Chondrocyte (in vitro differentiated cells): ENCODE data around the gene TRIM34. TPM values are rescaled to one million over a fixed set of nuclear protein-coding genes. Genes with fewer than 3 reads are reported as not detected.
"Not testable (repeated sequence)": the region's sequence is repeated elsewhere in the genome, so short reads cannot be mapped to it uniquely, and the experiment has no call there.

Experiments
- DNase-seq: peaks from one replicate; pipeline ENCODE4 v3.0.0; 2021; ENCODE audit warnings: mixed read lengths, low spot score
- H3K27ac Mint-ChIP-seq: one replicate; pipeline ENCODE4 v1.8.0; 2021; ENCODE audit warnings: mild to moderate bottlenecking, moderate library complexity, mixed read lengths; ENCODE audit not compliant: unreplicated experiment
- H3K27me3 Mint-ChIP-seq: 2 replicates; pipeline ENCODE4 v1.8.0; 2021; ENCODE audit warnings: low read depth, mixed read lengths
- H3K36me3 Mint-ChIP-seq: 2 replicates; pipeline ENCODE4 v1.8.0; 2021; ENCODE audit warnings: low read depth, mixed read lengths
- H3K4me1 Mint-ChIP-seq: 2 replicates; pipeline ENCODE4 v1.8.0; 2021; ENCODE audit warnings: low read depth, mild to moderate bottlenecking, mixed read lengths
- H3K4me3 Mint-ChIP-seq: one replicate; pipeline ENCODE4 v1.8.0; 2021; ENCODE audit warnings: mild to moderate bottlenecking, moderate library complexity, mixed read lengths; ENCODE audit not compliant: unreplicated experiment
- H3K9me3 Mint-ChIP-seq: 2 replicates; pipeline ENCODE4 v1.8.0; 2021; ENCODE audit warnings: low read depth, mixed read lengths
- total RNA-seq: library from RNA; stranded (reverse); gene quantifications from 3 replicates; pipeline ENCODE4 v1.2.1, GENCODE V29; 2021
- TF ChIP-seq, protein P1 (sequence below): fragments of 200-600 bp; sonication (generic); IDR thresholded peaks from 2 replicates; pipeline ENCODE4 v1.5.0; 2021; ENCODE audit warnings: antibody characterized with exemption, mild to moderate bottlenecking, moderate library complexity

TRIM34 gene
- total RNA-seq, 1 donor from 2014 or later, result 2.1 TPM

DNA sequence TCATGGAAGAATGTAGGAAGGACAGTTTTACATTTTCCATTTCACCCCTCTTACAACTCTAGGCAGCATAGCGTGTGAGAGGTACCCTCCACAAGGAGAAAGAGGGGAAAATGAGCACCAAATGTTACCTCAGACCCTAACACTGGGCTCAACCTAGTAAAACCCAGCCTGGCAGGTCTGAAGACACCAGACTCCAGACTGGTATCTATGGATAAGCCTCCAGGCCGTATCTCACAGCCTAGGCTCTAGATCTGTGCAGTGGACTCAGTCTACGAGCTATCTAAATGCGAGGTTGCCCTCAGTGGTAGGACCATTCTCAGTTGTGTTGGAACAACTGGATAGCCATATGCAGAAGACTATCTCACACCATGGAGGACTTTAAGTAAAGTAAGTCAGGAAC, 49.6 kb downstream of the TRIM34 start:
- Mint-ChIP-seq H3K9me3 (peaks cover 6% of the 10 kb centered on the region), H3K4me1 (peaks cover 18% of the 10 kb centered on the region), H3K36me3 (peaks cover 38% of the 10 kb centered on the region), H3K27me3 (no peaks in the 10 kb centered on the region), H3K27ac (no peak overlapping the region), H3K4me3 (no peak overlapping the region)
- TF ChIP-seq, protein P1, sequence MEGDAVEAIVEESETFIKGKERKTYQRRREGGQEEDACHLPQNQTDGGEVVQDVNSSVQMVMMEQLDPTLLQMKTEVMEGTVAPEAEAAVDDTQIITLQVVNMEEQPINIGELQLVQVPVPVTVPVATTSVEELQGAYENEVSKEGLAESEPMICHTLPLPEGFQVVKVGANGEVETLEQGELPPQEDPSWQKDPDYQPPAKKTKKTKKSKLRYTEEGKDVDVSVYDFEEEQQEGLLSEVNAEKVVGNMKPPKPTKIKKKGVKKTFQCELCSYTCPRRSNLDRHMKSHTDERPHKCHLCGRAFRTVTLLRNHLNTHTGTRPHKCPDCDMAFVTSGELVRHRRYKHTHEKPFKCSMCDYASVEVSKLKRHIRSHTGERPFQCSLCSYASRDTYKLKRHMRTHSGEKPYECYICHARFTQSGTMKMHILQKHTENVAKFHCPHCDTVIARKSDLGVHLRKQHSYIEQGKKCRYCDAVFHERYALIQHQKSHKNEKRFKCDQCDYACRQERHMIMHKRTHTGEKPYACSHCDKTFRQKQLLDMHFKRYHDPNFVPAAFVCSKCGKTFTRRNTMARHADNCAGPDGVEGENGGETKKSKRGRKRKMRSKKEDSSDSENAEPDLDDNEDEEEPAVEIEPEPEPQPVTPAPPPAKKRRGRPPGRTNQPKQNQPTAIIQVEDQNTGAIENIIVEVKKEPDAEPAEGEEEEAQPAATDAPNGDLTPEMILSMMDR, result no peak
- DNase-seq, result no peak

DNA sequence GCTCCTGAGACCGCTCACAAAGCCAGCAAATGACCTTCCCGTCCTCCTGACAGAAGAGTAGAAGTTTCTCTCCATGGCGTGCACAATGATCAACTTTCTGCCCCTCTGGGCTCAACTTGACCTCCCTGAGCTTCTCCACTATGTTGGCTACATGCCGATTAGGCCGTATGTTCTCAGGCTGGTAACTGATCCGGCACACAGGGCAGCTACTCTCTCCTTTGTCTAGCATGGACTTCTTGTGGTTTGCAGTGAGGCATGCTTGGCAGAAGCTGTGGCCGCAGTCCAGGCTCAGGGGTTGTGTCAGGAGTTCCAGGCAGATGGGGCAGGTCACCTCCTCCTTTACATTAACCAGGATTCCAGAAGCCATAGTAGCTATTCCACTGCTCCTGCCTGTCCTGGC, 55.0 kb downstream of the TRIM34 start:
- Mint-ChIP-seq H3K36me3 (peaks cover 29% of the 10 kb centered on the region), H3K27me3 (no peaks in the 10 kb centered on the region), H3K9me3 (peaks cover 2% of the 10 kb centered on the region), H3K27ac (no peak overlapping the region), H3K4me1 (peaks cover 29% of the 10 kb centered on the region), H3K4me3 (no peak overlapping the region)
- DNase-seq, result no peak
- TF ChIP-seq, protein P1, result no peak

DNA sequence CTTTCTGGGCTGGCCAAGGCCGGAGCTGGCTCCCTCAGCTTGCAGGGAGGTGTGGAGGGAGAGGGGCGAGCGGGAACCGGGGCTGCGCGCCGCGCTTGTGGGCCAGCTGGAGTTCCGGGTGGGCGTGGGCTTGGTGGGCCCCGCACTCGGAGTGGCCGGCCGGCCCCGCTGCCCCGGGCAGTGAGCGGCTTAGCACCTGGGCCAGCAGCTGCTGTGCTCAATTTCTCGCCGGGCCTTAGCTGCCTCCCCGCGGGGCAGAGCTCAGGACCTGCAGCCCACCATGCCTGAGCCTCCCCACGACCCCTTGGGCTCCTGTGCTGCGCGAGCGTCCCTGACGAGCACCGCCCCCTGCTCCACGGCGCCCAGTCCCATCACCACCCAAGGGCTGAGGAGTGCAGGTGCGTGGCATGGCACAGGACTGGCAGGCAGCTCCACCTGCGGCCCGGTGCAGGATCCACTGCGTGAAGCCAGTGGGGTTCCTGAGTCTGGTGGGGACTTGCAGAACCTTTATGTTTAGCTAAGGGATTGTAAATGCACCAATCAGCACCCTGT, 58.2 kb downstream of the TRIM34 start:
- not testable (repeated sequence) for H3K9me3 Mint-ChIP-seq, H3K27me3 Mint-ChIP-seq, H3K4me3 Mint-ChIP-seq, H3K27ac Mint-ChIP-seq, DNase-seq
- Mint-ChIP-seq H3K36me3 (peaks cover 19% of the 10 kb centered on the region), H3K4me1 (peaks cover 38% of the 10 kb centered on the region)

DNA sequence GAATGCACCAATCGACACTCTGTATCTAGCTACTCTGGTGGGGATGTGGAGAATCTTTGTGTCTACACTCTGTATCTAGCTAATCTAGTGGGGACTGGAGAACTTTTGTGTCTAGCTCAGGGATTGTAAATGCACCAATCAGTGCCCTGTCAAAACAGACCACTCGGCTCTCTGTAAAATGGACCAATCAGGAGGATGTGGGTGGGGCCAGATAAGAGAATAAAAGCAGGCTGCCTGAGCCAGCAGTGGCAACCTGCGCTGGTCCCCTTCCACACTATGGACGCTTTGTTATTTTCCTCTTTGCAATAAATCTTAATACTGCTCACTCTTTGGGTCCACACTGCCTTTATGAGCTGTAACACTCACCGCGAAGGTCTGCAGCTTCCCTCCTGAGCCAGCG, 58.8 kb downstream of the TRIM34 start:
- Mint-ChIP-seq H3K27ac (peak overlapping the region; percentile 99), H3K4me3 (peak overlapping the region; percentile 85)

DNA sequence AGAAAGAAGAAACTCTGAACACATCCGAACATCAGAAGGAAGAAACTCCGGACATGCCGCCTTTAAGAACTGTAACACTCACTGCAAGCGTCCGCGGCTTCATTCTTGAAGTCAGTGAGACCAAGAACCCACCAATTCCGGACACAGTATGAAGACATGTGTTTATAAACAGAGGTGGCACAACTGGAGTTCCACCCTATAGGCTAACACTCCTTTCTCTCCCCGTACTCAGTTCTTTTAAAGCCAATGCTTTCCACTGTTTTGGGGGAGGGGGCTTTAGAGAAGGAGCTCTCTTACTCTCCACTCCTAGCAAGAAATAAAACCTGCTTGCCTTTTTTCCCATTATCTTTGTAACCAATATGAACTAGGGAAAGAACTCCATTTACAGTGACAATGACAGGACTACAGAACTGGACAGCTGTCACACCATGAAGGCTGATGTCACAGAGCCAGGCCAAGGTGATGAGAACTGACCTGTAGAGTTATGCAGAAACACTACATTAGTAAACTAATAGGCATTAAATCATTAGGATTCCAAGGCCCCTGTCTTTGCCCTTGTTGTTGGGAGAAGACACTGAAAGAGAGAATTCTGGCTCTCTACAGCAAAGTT, 59.3 kb downstream of the TRIM34 start:
- peaks cover 9% of the 10 kb centered on the region for H3K36me3 Mint-ChIP-seq
- no peak for DNase-seq
- peak overlapping the region; percentile 99 for H3K27ac Mint-ChIP-seq
- TF ChIP-seq, protein P1, result no peak
- peak overlapping the region; percentile 85 for H3K4me3 Mint-ChIP-seq
- H3K9me3 Mint-ChIP-seq, result no peaks in the 10 kb centered on the region
- no peaks in the 10 kb centered on the region for H3K27me3 Mint-ChIP-seq
- H3K4me1 Mint-ChIP-seq, result peaks cover 43% of the 10 kb centered on the region

More for the DNA sequence above, 58.8 kb downstream of the TRIM34 start:
- Mint-ChIP-seq H3K36me3 (peaks cover 13% of the 10 kb centered on the region), H3K4me1 (peaks cover 38% of the 10 kb centered on the region)
- not testable (repeated sequence) for H3K9me3 Mint-ChIP-seq, DNase-seq, H3K27me3 Mint-ChIP-seq

DNA sequence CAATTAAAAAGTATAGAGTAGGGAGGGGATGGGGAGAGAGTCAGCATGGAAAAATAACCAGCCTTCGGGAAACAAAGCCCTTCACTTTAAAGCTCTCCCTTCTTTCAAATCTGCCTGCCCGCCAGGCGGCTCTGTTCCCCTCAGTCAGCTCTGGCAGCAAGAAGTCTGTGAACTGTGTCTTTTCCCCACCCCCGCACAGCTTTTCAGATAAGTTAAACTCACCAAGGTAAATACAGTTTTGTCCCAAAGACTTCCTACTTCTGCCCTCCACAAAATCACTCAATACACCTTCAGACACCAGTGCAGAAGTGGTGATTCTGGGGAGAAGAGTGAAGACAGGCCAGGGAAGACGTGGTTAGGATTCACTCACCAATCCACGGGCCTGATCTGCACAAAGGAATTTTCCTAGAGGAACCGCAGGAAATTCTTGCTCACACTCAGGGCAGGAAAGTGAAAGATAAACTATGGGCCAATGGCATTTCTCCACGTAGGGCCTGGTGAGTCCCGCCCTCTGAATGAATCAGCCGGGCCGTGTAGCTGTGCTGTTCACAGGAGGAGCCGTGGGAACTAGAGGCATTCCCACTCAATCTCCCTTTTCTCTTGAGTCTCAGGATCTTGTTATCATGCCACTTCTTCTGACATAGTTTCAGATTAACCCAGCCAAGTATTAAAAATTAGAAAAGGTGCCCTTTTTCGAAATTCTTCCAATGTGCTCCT, 60.0 kb downstream of the TRIM34 start, which contains the start of gene TRIM5:
Gene TRIM5 (minus strand): TSS at position 429 of the 717 bp plus-strand sequence. CDS start 4,897 bp downstream, outside the sequence.
- peaks cover 49% of the 10 kb centered on the region for H3K4me1 Mint-ChIP-seq
- TF ChIP-seq, protein P1, result peak; percentile 87
- H3K27ac Mint-ChIP-seq, result peak within 1 kb of the TSS; percentile 99
- H3K9me3 Mint-ChIP-seq, result no peaks in the 10 kb centered on the region
- peaks cover 4% of the 10 kb centered on the region for H3K36me3 Mint-ChIP-seq
- H3K4me3 Mint-ChIP-seq, result peak within 1 kb of the TSS; percentile 85
- DNase-seq, result no peak
- H3K27me3 Mint-ChIP-seq, result no peaks in the 10 kb centered on the region
